ENCODE measurements around the gene HEATR5B.

Gene HEATR5B

DNA sequence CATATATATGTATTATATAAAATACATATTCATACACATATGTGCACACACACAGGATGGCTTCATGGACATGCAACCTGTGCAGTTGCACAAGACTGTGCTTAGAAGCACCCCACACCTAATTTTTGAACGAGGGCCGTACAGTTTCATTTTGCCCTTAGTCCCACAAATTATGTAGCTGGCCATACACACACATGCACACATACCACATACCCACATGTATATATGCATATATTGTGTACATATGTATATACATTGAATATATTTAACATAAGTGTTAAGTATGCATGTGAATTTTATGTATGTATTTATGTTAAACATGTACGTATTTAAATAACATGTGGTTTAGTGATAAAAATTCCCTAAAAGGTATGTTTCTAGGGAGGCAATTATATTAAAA lies 18.4 kb upstream of the HEATR5B start:
- DNase-seq (ENCODE audit: low spot score) (no peak), ATAC-seq (ENCODE audit: low read depth) (no peak)
- Histone ChIP-seq H3K9me3 (ENCODE audit: severe bottlenecking) (no peaks in the 10 kb centered on the region), H3K36me3 (ENCODE audit: low read depth) (peaks cover 53% of the 10 kb centered on the region), H3K27ac (ENCODE audit: poor library complexity, severe bottlenecking) (no peak overlapping the region), H3K4me1 (ENCODE audit: insufficient read depth, poor library complexity, severe bottlenecking) (peaks cover 5% of the 10 kb centered on the region), H3K27me3 (ENCODE audit: insufficient read depth, poor library complexity, severe bottlenecking) (no peaks in the 10 kb centered on the region), H3K4me3 (ENCODE audit: severe bottlenecking) (no peak overlapping the region)
- no peak for TF ChIP-seq CTCF (IDR thresholded peaks at IDR 0.05; ENCODE audit: poor library complexity, severe bottlenecking)

GRCh38 chr2:37100054-37100453 lies 15.9 kb upstream of the HEATR5B start:
- TF ChIP-seq CTCF (IDR thresholded peaks at IDR 0.05; ENCODE audit: poor library complexity, severe bottlenecking), result no peak
- Histone ChIP-seq H3K36me3 (ENCODE audit: low read depth) (peaks cover 55% of the 10 kb centered on the region), H3K27me3 (ENCODE audit: insufficient read depth, poor library complexity, severe bottlenecking) (no peaks in the 10 kb centered on the region), H3K9me3 (ENCODE audit: severe bottlenecking) (no peaks in the 10 kb centered on the region), H3K27ac (ENCODE audit: poor library complexity, severe bottlenecking) (no peak overlapping the region), H3K4me1 (ENCODE audit: insufficient read depth, poor library complexity, severe bottlenecking) (peaks cover 5% of the 10 kb centered on the region), H3K4me3 (ENCODE audit: severe bottlenecking) (no peak overlapping the region)
- no peak for DNase-seq (ENCODE audit: low spot score)
- ATAC-seq (ENCODE audit: low read depth), result no peak

DNA sequence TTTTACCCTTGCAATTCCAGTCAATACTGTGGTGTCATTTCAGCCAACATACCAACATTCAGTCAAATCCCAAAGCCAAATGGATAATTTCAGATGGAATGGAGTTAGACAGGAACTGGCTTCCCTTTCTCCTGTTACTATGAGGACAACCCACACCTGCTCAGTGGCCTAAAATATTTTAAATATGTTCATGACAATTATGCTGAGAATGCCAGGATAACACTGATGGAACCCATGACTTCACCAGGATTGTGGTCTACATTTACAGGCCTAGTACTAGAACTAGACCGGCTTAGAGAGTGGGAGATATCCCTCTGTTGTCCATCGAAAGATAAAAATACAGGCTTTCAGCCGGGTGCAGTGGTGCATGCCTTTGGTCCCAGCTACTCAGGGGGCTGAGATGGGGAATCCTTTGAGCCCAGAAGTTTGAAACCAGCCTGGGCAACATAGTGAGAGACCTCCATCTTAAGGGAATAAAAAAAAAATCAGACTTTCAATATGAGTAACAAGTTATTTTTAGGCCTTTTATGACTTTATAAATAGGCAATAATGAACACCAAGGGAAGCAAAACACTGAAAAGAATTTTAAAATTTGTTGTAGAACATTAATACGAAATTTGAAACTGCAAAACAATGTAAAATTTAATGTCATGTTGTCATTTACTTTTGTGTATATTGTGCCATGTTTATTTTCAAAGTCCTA lies 14.4 kb upstream of the HEATR5B start:
- no peak for DNase-seq (ENCODE audit: low spot score)
- H3K4me1 ChIP-seq (ENCODE audit: insufficient read depth, poor library complexity, severe bottlenecking), result no peaks in the 10 kb centered on the region
- H3K27ac ChIP-seq (ENCODE audit: poor library complexity, severe bottlenecking), result no peak overlapping the region
- no peak for TF ChIP-seq CTCF (IDR thresholded peaks at IDR 0.05; ENCODE audit: poor library complexity, severe bottlenecking)
- H3K36me3 ChIP-seq (ENCODE audit: low read depth), result peaks cover 68% of the 10 kb centered on the region
- no peak for ATAC-seq (ENCODE audit: low read depth)
- no peaks in the 10 kb centered on the region for H3K27me3 ChIP-seq (ENCODE audit: insufficient read depth, poor library complexity, severe bottlenecking)
- no peaks in the 10 kb centered on the region for H3K9me3 ChIP-seq (ENCODE audit: severe bottlenecking)
- H3K4me3 ChIP-seq (ENCODE audit: severe bottlenecking), result no peak overlapping the region

GRCh38 chr2:37096568-37096967 lies 12.4 kb upstream of the HEATR5B start:
- Histone ChIP-seq H3K9me3 (ENCODE audit: severe bottlenecking) (no peaks in the 10 kb centered on the region), H3K27ac (ENCODE audit: poor library complexity, severe bottlenecking) (no peak overlapping the region), H3K36me3 (ENCODE audit: low read depth) (peaks cover 81% of the 10 kb centered on the region), H3K4me1 (ENCODE audit: insufficient read depth, poor library complexity, severe bottlenecking) (no peaks in the 10 kb centered on the region), H3K27me3 (ENCODE audit: insufficient read depth, poor library complexity, severe bottlenecking) (no peaks in the 10 kb centered on the region), H3K4me3 (ENCODE audit: severe bottlenecking) (no peak overlapping the region)
- ATAC-seq (ENCODE audit: low read depth), result no peak
- TF ChIP-seq CTCF (IDR thresholded peaks at IDR 0.05; ENCODE audit: poor library complexity, severe bottlenecking), result no peak
- no peak for DNase-seq (ENCODE audit: low spot score)

GRCh38 chr2:37091873-37092272 lies 7.7 kb upstream of the HEATR5B start:
- no peak for DNase-seq (ENCODE audit: low spot score)
- no peak overlapping the region for H3K27ac ChIP-seq (ENCODE audit: poor library complexity, severe bottlenecking)
- H3K4me3 ChIP-seq (ENCODE audit: severe bottlenecking), result no peak overlapping the region
- TF ChIP-seq CTCF (IDR thresholded peaks at IDR 0.05; ENCODE audit: poor library complexity, severe bottlenecking), result no peak
- peaks cover 64% of the 10 kb centered on the region for H3K36me3 ChIP-seq (ENCODE audit: low read depth)
- no peaks in the 10 kb centered on the region for H3K4me1 ChIP-seq (ENCODE audit: insufficient read depth, poor library complexity, severe bottlenecking)
- no peaks in the 10 kb centered on the region for H3K9me3 ChIP-seq (ENCODE audit: severe bottlenecking)
- no peak for ATAC-seq (ENCODE audit: low read depth)
- no peaks in the 10 kb centered on the region for H3K27me3 ChIP-seq (ENCODE audit: insufficient read depth, poor library complexity, severe bottlenecking)

All from RWPE2 (cell line).